Colonic mucosa (tissue), 4 donors: ENCODE results near the gene SHISA5. TPM values are rescaled to one million over a fixed set of nuclear protein-coding genes. Genes with fewer than 3 reads are reported as not detected.

Experiments used
- DNase-seq: peaks from one replicate; pipeline ENCODE4 v3.0.0-alpha.2; 2020
- H3K27ac ChIP-seq: fragments of 200-600 bp; one replicate; pipeline ENCODE4 v1.8.0; 2021
- H3K27me3 ChIP-seq: fragments of 200-600 bp; one replicate; pipeline ENCODE4 v1.8.0; 2021
- H3K36me3 ChIP-seq: fragments of 200-600 bp; one replicate; pipeline ENCODE4 v1.8.0; 2021
- H3K4me1 ChIP-seq: fragments of 200-600 bp; one replicate; pipeline ENCODE4 v1.8.0; 2021; ENCODE audit warnings: mild to moderate bottlenecking
- H3K4me3 ChIP-seq: fragments of 200-600 bp; one replicate; pipeline ENCODE4 v1.8.0; 2021
- H3K9ac ChIP-seq, 2 donors: one replicate each; pipeline ENCODE4 v1.7.0; 2013; ENCODE audit warnings: control low read depth in 2 of 2, low read depth in 2 of 2, low read length in 2 of 2
- H3K9me3 ChIP-seq: fragments of 200-600 bp; one replicate; pipeline ENCODE4 v1.8.0; 2021
- CTCF ChIP-seq: fragments of 200-600 bp; IDR thresholded peaks from one replicate; pipeline ENCODE4 v1.8.0; 2022; ENCODE audit warnings: antibody characterized with exemption, mild to moderate bottlenecking
- intact Hi-C: fragments of 100-400 bp; cut with DNase I; formaldehyde crosslinking; loops from one replicate; pipeline ENCODE4 v1.14.1; 2022
- total RNA-seq, 2 donors: library from RNA; stranded (reverse); fragmentation: NEBNext Ultra II Directional in 1 of 2; extraction: Animal tissue kit (Norgen Biotek cat#: 25700) in 1 of 2; gene quantifications; one replicate each; pipeline ENCODE4 v1.2.1, GENCODE V29; 2021
- donor health status: healthy.
- donor health status: DM: no; HTN: no; CAD: no.
- donor health status: DM: no; HTN: no; CAD: no.

The SHISA5 gene
- total RNA-seq, 2 donors from 2014 or later: 115 to 123 TPM

GRCh38 chr3:48502121-48502520 lies 1.9 kb downstream of the SHISA5 start:
- Histone ChIP-seq H3K4me1 (no peaks in the 10 kb centered on the region), H3K9me3 (no peaks in the 10 kb centered on the region), H3K27me3 (no peaks in the 10 kb centered on the region), H3K4me3 (no peak overlapping the region), H3K9ac (no peak overlapping the region), H3K36me3 (no peaks in the 10 kb centered on the region), H3K27ac (no peak overlapping the region)
- TF ChIP-seq CTCF: no peak
- intact Hi-C loops: loop anchor here (5.0 kb wide), 1 partner anchor 35 kb away; a partner anchor contains a TSS
- no peak for DNase-seq

- Histone ChIP-seq H3K4me3 (no peak overlapping the region), H3K9ac (no peak overlapping the region), H3K27ac (no peak overlapping the region), H3K36me3 (no peaks in the 10 kb centered on the region), H3K4me1 (no peaks in the 10 kb centered on the region), H3K9me3 (no peaks in the 10 kb centered on the region), H3K27me3 (no peaks in the 10 kb centered on the region)
- DNase-seq: no peak
- intact Hi-C loops: loop anchor here (5.0 kb wide), 1 partner anchor 34 kb away; a partner anchor contains a TSS
- TF ChIP-seq CTCF: no peak
These were observed 2.8 kb downstream of the SHISA5 start for GRCh38 chr3:48501196-48501595.

GRCh38 chr3:48500656-48501055 lies 3.3 kb downstream of the SHISA5 start:
- H3K36me3 ChIP-seq: no peaks in the 10 kb centered on the region
- DNase-seq: no peak
- H3K4me3 ChIP-seq: no peak overlapping the region
- no peaks in the 10 kb centered on the region for H3K4me1 ChIP-seq
- no peaks in the 10 kb centered on the region for H3K27me3 ChIP-seq
- H3K9ac ChIP-seq: no peak overlapping the region
- H3K27ac ChIP-seq: no peak overlapping the region
- TF ChIP-seq CTCF: no peak
- no peaks in the 10 kb centered on the region for H3K9me3 ChIP-seq
- intact Hi-C loops: loop anchor here (5.0 kb wide), 1 partner anchor 33 kb away; a partner anchor contains a TSS

GRCh38 chr3:48493203-48493501 lies 10.8 kb downstream of the SHISA5 start:
- Histone ChIP-seq H3K36me3 (no peaks in the 10 kb centered on the region), H3K27ac (no peak overlapping the region), H3K9me3 (no peaks in the 10 kb centered on the region), H3K27me3 (no peaks in the 10 kb centered on the region), H3K9ac (no peak overlapping the region), H3K4me3 (no peak overlapping the region), H3K4me1 (no peaks in the 10 kb centered on the region)
- no peak for DNase-seq
- intact Hi-C loops: no loop called here
- no peak for TF ChIP-seq CTCF

GRCh38 chr3:48492461-48493202 lies 11.3 kb downstream of the SHISA5 start:
- DNase-seq: no peak
- no peaks in the 10 kb centered on the region for H3K4me1 ChIP-seq
- no peak for TF ChIP-seq CTCF
- no peaks in the 10 kb centered on the region for H3K9me3 ChIP-seq
- H3K4me3 ChIP-seq: no peak overlapping the region
- H3K27ac ChIP-seq: no peak overlapping the region
- H3K36me3 ChIP-seq: no peaks in the 10 kb centered on the region
- no peaks in the 10 kb centered on the region for H3K27me3 ChIP-seq
- intact Hi-C loops: no loop called here
- H3K9ac ChIP-seq: no peak overlapping the region
